A172 (cell line): ENCODE data around the gene EMB. TPM values are rescaled to one million over a fixed set of nuclear protein-coding genes. Genes with fewer than 3 reads are reported as not detected.

Experiments used
- total RNA-seq: library from RNA; depleted of rRNA; stranded (reverse); fragments of >200 nt; shearing (Covaris generic); gene quantifications from 2 replicates; pipeline ENCODE4 v1.2.3, GENCODE V29; 2014; rRNA removed

EMB gene
- total RNA-seq, 1 experiment from 2014 or later = not detected

Other genes starting within 250 kb of the EMB start
- 0.28 and 0.74 TPM in 2 replicates for gene PARP8, start 225.3 kb upstream of the EMB start, total RNA-seq